K562 (cell line): ENCODE results near the gene ERFL. TPM values are rescaled to one million over a fixed set of nuclear protein-coding genes. Genes with fewer than 3 reads are reported as not detected.

Source experiments
- MYC ChIP-seq, 2 experiments: fragments of 250-450 bp in 1 of 2; sonication (Bioruptor Pico) in 1 of 2; IDR thresholded peaks; 2 replicates each; pipeline versions ENCODE4 v1.5.1 to v1.6.1; 2012 to 2021; ENCODE audit warnings: low read depth in 2 of 2, borderline replicate concordance in 1 of 2, improper control_type of control experiment in 1 of 2, low read length in 1 of 2, mild to moderate bottlenecking in 1 of 2, moderate library complexity in 1 of 2
- NFXL1 ChIP-seq: fragments of 450-650 bp; formaldehyde crosslinking; IDR thresholded peaks from 2 replicates; pipeline ENCODE4 v1.4.0; 2021; ENCODE audit warnings: mild to moderate bottlenecking
- PRMT5 ChIP-seq: sonication (generic); formaldehyde crosslinking; IDR thresholded peaks from 2 replicates; pipeline ENCODE4 v1.5.0; 2020; ENCODE audit warnings: missing genetic modification reagents
- THRA ChIP-seq: fragments of 450-650 bp; IDR thresholded peaks from 2 replicates; pipeline ENCODE4 v1.6.1; 2017; ENCODE audit warnings: mild to moderate bottlenecking, moderate library complexity
- TRIM24 ChIP-seq, 2 experiments: fragments of 450-650 bp; IDR thresholded peaks; 2 replicates each; pipeline ENCODE4 v1.6.1; 2016
- UBTF ChIP-seq, 2 experiments: IDR thresholded peaks; 2 replicates each; pipeline ENCODE4 v1.6.1; 2012; ENCODE audit warnings: improper control_type of control experiment in 2 of 2, low read depth in 2 of 2, low read length in 2 of 2, borderline replicate concordance in 1 of 2
- ZNF263 ChIP-seq: sonication (generic); formaldehyde crosslinking; IDR thresholded peaks from 2 replicates; pipeline ENCODE4 v1.8.0; 2022; ENCODE audit warnings: mild to moderate bottlenecking, missing genetic modification reagents, borderline replicate concordance
- ZNF318 ChIP-seq, 2 experiments: fragments of 450-650 bp; IDR thresholded peaks; 2 replicates each; pipeline ENCODE4 v1.6.1; 2016; ENCODE audit warnings: mild to moderate bottlenecking in 2 of 2, borderline replicate concordance in 1 of 2, low read depth in 1 of 2, moderate library complexity in 1 of 2
- ZNF589 ChIP-seq: fragments of 200-800 bp; sonication (Bioruptor generic); IDR thresholded peaks from 2 replicates; pipeline ENCODE4 v1.6.1; 2016; ENCODE audit warnings: low read depth, missing genetic modification characterization, missing compliant biosample characterization
- ZNF780A ChIP-seq: fragments of 250-450 bp; sonication (Bioruptor Pico); IDR thresholded peaks from 2 replicates; pipeline ENCODE4 v1.5.0; 2021; ENCODE audit warnings: mild to moderate bottlenecking
- ZSCAN32 ChIP-seq: fragments of 450-650 bp; formaldehyde crosslinking; IDR thresholded peaks from 2 replicates; pipeline ENCODE4 v1.4.0; 2020; ENCODE audit warnings: mild to moderate bottlenecking, moderate library complexity
- polyA plus RNA-seq, 8 experiments: library from polyadenylated mRNA; depleted of rRNA in 4 of 8; stranded (reverse) in 5 of 8; unstranded in 3 of 8; fragments of >200 nt; fragmentation: Nextera tagmentation in 2 of 8; fragmentation: Illumina TruSeq in 1 of 8; extraction: Ambion mirVana in 2 of 8; extraction: Trizol in 1 of 8; gene quantifications; 2 replicates each; pipeline versions ENCODE4 v1.2.1 to v1.2.3, GENCODE V29; 2011 to 2014; ENCODE audit warnings: inconsistent platforms in 1 of 8, missing spikeins in 1 of 8
- total RNA-seq, 7 experiments: library from RNA; depleted of rRNA in 6 of 7; stranded (reverse); fragments of >200 nt in 6 of 7; fragmentation: Illumina TruSeq in 2 of 7; extraction: Trizol in 2 of 7; gene quantifications; 2 replicates each; pipeline versions ENCODE4 v1.2.1 to v1.2.3, GENCODE V29; 2011 to 2021; ENCODE audit warnings: low replicate concordance in 1 of 7
- TF ChIP-seq, protein P1 (sequence below): fragments of 200-800 bp; sonication (Bioruptor generic); IDR thresholded peaks from 2 replicates; pipeline ENCODE4 v1.6.1; 2017; ENCODE audit warnings: missing genetic modification characterization, missing compliant biosample characterization

ERFL gene
- total and polyA plus RNA-seq, 9 of the 15 experiments (the other 6 are each of a cell fraction or from before 2014, with no cell fraction given) = 0.07 to 0.75 (median 0.32) TPM; not detected in 4

DNA sequence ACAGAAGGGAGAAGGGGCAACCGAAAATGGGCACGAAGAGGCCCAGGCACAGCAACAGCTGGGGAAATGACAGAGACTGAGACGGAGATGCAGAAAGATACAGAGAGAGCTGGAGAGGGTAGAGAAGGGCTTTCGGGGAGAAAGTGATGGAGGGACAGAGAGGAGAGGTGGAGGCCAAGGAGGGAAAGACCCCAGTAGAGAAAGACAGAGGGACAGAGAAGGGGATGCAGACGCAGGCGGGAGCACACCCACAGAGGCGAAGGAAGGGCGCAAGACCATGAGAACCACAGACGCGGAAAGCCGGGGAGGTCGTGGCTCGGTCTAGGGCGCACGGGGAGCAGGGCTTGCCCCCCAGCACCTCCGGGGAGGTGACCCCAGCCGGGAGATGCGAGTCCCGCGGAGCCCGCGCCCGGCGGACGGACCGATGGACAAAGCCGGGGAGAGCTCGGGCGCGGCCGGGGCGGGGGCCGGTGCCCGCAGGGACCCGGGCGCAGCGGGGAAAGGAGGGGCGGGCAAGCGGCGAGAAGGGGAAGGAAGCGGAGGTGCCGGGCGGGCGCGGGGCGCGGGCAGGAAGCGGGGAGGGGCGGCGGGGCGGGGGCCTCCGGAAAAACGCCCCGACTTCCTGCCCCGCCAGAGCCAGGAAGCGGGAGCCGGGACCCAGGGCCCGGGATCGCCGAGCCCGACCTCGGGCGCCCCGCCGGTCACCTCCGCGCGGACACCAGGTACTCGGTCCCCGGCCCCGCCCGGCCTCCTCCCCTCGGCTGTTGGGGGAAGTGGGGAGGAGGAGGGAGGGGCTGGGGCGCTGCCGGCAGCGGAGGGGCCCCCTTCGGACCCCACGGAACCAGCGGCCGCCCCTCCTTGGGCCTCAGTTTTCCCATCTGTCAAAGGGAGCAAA, 45.4 kb downstream of the ERFL start, which contains the start of gene ARHGEF1 (continued):
- TF ChIP-seq ZSCAN32 = no peak
- TF ChIP-seq, protein P1, sequence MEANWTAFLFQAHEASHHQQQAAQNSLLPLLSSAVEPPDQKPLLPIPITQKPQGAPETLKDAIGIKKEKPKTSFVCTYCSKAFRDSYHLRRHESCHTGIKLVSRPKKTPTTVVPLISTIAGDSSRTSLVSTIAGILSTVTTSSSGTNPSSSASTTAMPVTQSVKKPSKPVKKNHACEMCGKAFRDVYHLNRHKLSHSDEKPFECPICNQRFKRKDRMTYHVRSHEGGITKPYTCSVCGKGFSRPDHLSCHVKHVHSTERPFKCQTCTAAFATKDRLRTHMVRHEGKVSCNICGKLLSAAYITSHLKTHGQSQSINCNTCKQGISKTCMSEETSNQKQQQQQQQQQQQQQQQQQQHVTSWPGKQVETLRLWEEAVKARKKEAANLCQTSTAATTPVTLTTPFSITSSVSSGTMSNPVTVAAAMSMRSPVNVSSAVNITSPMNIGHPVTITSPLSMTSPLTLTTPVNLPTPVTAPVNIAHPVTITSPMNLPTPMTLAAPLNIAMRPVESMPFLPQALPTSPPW (CRISPR knock-in tag) = peak; percentile 91
- no peak for TF ChIP-seq ZNF780A
- no peak for TF ChIP-seq NFXL1 (CRISPR knock-in tag)
- no peak for TF ChIP-seq TRIM24 (IDR thresholded peaks at IDR 0.05)
- no peak for TF ChIP-seq ZNF589 (CRISPR knock-in tag)
- TF ChIP-seq PRMT5 (CRISPR knock-in tag) = no peak
- TF ChIP-seq THRA = no peak
- TF ChIP-seq ZNF263 = no peak
- no peak for TF ChIP-seq ZNF318 (IDR thresholded peaks at IDR 0.05; ENCODE audit: borderline replicate concordance in 1 of 2, low read depth in 1 of 2)
- peak; percentile 35 to 75; a peak in 1 of 4 replicates for TF ChIP-seq UBTF (IDR thresholded peaks at IDR 0.05; ENCODE audit: borderline replicate concordance in 1 of 2, low read depth in 2 of 2, low read length in 2 of 2)
- no peak for TF ChIP-seq MYC (IDR thresholded peaks at IDR 0.05; ENCODE audit: low read depth, low read length)
- no peak for TF ChIP-seq MYC (CRISPR knock-in tag; IDR thresholded peaks at IDR 0.05; ENCODE audit: borderline replicate concordance, low read depth)
